Gastrocnemius medialis (tissue), 4 donors: ENCODE measurements around the gene VIPR2.

Source experiments
- POLR2A ChIP-seq, 2 donors: fragments of 450-650 bp; IDR thresholded peaks; one replicate each; pipeline ENCODE4 v1.6.1; 2017; ENCODE audit warnings: antibody characterized with exemption in 2 of 2, mild to moderate bottlenecking in 2 of 2, moderate library complexity in 2 of 2
- TF ChIP-seq, protein P1 (sequence below), 5 experiments: fragments of 450-650 bp in 3 of 5; fragments of 200-600 bp in 2 of 5; sonication (generic) in 2 of 5; IDR thresholded peaks in 4 of 5; conservative IDR thresholded peaks in 1 of 5; 1 replicate in 4 of 5; 2 replicates in 1 of 5; pipeline ENCODE4 v1.5.1; 2016 to 2019; ENCODE audit warnings: antibody characterized with exemption in 5 of 5, mild to moderate bottlenecking in 3 of 5, moderate library complexity in 3 of 5

DNA sequence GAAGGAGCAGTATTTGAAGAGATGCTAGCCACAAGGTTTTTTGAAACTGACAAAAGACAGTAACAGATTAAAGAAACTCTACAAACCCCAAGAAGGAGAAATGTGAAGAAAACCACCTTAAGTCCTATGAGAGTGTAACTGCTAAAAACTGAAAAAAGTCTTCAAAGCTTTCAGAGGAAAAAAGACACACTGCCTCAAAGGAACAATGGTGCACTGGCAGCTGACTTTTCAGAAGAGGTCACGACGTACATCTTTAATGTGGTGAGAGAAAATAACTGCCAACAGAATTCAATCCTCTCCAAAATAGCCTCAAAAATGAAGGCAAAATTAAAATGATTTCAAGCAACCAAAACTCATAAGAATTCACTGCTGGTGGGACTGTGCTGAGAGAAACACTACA, 94.0 kb downstream of the VIPR2 start:
- TF ChIP-seq, protein P1, sequence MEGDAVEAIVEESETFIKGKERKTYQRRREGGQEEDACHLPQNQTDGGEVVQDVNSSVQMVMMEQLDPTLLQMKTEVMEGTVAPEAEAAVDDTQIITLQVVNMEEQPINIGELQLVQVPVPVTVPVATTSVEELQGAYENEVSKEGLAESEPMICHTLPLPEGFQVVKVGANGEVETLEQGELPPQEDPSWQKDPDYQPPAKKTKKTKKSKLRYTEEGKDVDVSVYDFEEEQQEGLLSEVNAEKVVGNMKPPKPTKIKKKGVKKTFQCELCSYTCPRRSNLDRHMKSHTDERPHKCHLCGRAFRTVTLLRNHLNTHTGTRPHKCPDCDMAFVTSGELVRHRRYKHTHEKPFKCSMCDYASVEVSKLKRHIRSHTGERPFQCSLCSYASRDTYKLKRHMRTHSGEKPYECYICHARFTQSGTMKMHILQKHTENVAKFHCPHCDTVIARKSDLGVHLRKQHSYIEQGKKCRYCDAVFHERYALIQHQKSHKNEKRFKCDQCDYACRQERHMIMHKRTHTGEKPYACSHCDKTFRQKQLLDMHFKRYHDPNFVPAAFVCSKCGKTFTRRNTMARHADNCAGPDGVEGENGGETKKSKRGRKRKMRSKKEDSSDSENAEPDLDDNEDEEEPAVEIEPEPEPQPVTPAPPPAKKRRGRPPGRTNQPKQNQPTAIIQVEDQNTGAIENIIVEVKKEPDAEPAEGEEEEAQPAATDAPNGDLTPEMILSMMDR (IDR thresholded peaks at IDR 0.05 in 4 of 5, conservative IDR thresholded peaks at IDR 0.05 in 1 of 5), result no peak
- TF ChIP-seq POLR2A (IDR thresholded peaks at IDR 0.05), result no peak
